HG03342 (cell line): Measurements from ENCODE around the gene NNMT.

Experiments
- ATAC-seq: cut with Tn5 transposase; IDR thresholded peaks from one replicate; pipeline ENCODE4 v1.9.1; 2021; ENCODE audit warnings: mild to moderate bottlenecking, moderate library complexity; ENCODE audit not compliant: unreplicated experiment

The NNMT gene

DNA sequence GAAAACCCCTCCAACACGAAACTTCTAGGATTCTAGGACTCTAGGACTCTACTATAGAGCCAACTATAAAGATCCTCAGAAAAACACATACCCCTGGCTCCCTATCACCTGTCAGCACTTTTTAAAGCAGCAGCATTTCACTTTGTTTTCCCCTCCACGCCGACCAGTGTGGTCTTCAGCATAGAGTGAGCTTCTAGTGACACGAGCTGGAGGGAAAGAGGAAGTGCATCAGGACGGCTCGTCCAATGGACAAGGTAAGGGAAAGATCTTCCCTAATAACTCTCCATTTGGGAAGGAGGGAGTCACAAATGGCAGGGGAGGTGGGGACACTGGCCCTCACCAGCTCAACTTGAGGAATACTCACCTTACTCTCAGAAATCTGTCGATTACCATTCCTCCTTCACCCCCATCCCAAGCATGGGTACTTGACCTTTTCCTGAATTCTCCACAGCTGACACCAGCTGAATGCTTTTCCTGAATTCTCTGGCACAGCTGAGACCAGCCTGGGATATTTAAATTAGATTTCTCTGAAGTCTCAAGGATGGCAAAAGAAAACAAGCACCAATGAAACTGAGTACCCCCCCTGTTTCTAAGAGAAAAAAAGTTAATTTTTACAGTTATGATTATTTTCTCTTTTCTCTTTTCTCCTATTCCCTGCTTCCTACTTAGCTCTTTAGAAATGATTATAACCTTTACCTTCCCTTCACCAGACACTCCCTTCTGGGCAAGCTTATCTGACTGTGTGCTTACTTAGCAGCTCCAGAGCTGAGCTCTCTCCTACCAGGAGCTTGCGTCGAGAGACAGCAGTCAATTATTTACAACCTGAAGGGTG, 33.3 kb upstream of the NNMT start:
- ATAC-seq, result no peak

DNA sequence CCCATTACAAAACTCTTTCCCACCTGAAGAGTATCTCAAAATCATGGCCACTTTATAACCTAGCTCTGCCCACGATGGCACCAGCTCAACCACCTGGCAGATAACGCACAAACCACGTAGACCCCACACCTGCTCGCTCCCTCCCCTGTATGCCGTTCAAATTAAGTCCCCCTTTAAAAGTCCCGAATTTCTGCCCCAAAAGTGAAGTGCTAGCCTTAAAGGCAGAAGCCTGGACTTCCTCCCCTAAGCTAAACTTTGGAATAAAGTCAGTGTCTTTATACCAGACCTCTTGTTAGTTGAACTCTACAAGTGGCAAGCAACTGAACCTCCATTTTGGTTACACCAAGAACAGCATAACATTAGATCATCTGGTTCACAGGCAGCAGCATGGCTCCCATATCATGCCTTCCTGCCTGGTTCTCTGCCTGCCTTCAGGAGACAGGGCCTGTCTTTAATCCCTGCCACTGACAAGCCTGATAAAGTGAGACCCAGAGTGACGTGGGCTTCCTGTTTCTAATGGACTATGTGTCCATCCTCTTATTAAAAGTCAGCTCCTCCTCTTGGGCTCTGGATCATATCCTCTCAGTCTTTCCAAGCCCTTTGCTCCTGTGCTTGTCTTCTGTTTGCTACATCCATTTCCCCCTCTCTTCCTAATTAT, 32.6 kb upstream of the NNMT start:
- ATAC-seq, result no peak

DNA sequence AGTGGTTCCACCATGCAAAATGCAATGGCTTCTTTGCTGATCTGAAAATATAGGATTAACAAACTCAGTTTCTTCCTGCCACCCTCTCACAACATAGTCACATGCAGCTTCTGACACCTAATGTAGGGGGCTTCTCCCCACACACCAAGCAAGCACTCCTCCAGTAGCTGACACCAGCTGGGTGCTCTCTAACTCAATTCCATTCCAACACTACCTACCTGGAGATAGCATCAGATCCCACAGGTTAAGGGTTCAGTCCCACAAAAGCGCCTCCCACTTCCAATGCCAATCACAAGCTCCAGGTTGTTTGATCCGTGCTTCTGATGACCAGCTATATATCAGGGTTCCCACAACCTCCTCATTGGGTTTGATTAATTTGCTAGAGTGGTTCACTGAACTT, 31.8 kb upstream of the NNMT start:
- ATAC-seq, result no peak

DNA sequence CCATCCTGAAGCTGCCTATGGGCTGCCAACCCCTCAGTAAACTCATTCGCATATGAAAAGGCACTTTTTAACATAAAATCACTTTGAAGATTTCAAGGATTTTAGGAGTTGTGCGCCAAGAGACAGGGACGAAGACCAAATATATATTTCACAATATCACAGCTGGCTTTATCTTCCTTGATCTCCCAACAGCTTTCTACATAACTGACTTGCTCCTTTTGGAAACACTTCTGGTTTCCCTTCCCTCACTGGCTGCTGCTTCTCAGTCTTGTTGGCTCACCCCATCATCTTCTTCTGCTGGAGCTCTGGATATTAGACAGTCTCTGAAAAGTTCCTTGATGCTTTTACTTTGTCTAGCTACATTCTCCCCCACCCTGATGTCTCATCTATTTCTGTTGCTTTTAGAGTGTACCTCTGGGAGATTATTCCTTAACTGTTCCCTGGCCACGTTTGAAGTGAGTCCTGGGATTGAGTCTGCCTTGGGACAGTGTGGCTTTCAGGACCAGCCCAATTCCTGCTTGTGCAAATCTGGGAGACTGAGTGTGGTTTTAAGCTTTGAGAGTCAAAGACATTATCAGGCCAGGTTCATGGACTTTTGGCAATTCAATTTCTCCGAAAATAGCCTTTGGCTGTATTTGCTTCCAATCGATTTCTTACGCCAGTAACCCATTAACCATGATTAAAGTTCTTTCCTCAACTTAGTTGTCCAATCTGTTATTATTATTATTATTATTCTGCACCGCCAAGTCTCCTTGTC, 30.9 kb upstream of the NNMT start:
- no peak for ATAC-seq

DNA sequence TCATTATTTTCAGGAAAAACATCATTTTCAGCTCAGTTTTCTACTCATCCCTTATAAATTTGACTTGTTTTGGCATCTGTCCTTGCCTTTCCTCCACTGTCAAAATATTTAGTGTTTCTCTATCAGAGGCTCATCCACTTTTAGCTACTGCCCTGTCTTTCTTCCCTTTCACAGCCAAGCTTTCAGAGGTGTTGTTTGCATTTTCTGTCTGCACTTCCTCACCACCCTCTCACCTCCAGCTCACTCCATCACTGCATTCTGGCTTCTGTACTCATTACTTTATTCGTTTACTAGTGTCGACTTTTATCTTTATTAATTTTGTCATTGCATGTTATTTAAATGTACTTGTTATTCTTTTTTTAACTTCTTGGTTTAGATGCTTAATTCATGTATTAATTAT, 26.7 kb upstream of the NNMT start:
- ATAC-seq, result no peak

DNA sequence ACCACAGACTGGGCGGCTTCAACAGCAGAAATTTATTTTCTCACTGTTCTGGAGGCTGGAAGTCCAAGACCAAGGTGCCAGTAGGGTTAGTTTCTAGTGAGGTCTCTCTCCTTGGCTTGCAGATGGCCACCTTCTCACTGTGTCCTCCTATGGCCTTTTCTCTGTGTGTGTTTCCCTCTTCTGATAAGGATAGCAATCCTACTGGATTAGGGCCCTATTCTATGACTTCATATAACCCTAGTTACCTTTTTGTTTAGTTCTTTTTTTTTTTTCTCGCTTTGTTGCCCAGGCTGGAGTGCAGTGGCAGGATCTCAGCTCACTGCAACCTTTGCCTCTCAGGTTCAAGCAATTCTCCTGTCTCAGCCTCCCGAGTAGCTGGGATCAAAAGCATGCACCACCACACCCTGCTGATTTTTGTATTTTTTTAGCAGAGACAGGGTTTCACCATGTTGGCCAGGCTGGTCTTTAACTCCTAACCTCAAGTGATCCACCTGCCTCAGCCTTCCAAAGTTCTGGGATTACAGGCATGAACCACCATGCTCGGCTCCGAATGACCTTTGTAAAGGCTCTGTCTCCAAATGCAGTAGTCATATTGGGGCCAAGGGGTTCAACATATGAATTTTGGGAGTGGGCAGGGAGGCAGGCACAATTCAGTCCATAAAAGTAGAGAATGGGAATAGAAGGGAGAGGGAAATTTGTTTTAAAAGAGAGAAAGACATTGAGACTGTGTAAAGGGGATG, 25.5 kb upstream of the NNMT start:
- no peak for ATAC-seq

DNA sequence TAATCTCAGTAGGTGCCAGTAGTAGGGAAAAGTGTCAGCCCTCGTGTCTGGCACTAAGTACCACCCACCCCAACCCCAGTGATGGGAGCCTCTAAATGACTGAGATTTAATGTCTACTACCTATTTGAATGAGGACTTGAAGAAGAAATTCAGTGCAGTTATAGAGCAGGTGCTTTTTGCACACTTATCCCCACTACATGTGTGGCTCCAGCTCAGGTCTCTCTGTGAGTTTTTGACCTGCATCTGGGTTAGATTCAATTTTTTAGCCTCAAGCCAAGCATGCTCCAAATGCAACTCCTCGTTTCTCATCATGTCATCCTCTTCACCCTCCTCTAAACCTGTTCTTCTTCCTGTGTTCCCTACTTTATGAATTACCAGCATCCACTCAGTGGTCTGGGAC, 24.9 kb upstream of the NNMT start:
- no peak for ATAC-seq

DNA sequence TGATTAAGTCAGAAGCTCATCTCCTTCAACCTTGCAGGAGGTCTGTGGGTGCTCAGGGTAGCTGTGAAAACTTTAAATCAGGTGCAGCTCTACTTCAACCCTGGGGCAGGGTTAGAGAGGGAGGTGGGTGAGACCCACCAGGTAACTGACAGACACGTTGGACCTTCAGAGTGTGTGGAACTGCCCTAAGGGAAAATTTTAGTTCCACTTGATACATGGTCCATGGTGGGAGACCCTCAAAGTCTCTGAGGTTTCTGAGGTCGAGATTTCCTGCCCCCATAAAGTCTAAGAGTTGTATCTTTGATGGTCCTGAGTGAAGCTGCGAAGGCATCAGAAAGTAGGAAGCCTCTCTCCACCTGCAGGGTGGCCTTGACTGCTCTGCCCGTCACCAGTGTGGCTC, 23.9 kb upstream of the NNMT start:
- ATAC-seq, result no peak

DNA sequence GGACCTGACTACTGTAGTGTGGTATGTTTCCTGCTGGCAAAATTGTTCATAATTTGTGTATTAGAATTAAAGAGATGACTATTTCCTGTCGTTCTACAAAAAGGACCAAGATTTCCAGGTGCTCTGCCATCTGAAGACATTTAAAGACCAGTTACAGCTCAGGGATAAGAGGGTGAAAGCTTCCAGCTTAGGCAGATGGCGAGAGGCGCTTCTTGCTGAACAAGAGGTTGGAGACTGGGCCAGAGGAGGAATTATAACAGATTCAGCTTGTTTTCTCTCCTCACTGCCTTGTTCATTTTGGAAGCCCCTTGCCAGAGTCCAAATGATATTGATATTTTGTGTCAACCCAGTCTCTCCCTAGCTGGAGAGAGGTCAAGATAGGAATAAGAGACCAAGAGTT, 23.1 kb upstream of the NNMT start:
- ATAC-seq, result no peak

DNA sequence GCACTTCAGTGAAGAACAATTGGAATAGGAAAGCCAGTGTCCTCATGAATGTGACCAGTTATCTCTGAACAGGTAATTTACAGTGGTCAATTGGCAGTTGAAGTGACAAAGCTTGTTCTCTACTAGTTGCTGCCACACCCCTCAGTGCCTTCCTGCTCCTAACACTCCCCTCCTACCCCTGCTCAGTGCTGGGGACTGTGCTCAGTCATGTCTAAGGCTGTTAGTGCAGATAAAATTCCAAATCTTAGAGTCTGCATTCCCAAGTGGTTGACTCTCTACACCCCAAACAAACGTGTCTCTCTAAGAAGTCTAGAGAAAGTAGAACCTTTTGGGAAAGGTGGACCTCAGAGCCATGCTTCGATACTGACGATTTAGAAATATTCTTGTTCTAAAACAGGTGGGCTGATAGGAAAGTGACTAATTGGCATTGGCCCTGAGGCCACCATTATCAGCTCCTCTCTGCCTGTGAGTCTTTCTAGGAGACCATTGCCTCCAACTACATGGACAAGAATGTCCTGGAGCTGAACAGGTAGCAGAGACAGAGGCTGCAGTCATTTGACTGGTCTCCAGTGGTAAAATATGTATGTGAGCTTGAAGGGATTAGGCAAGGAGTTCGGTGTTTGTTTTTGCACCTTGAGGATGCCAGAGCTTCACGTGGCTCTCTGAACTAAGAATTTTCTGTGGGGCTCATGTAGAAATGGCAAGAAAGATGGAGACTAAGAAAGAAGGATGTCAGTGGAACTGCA, 22.1 kb upstream of the NNMT start:
- no peak for ATAC-seq

DNA sequence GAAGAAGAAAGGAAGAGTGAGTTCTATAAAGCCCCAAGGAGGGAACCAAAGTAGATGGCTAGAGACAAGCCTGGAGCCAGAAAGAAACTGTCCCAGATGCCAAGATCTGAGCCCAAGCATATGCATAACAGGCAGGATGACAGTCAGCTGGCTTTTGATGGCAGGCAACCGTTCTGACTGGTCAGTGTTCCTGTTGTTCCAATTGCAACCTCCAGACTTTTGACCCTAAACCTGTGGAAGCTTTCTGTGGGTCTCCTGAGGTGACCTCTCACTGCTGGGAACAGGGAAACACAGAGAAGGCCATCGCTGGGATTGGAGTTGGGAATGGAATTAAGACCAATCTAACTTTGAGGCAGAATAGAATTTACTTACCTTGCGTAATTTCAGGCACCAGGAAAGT, 21.6 kb upstream of the NNMT start:
- no peak for ATAC-seq

DNA sequence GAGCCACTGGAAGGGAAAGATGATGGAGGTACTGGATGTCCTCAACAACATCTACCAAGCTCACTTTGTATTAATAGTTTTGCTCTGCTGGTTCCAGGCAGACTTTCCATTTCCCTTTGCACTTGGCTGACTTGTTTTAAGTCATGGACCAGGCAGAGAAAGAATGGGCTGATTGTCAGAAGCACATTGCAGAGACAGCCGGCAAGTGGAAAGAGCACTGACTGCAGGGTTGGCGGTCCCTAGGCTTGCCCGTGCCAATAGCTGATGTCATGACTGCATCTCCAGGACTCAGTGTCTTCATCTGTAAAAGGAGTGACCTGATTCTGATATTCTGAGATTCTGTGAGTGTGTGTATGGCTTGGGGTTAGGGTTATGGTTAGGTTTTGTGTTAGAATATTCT, 20.9 kb upstream of the NNMT start:
- ATAC-seq, result no peak

DNA sequence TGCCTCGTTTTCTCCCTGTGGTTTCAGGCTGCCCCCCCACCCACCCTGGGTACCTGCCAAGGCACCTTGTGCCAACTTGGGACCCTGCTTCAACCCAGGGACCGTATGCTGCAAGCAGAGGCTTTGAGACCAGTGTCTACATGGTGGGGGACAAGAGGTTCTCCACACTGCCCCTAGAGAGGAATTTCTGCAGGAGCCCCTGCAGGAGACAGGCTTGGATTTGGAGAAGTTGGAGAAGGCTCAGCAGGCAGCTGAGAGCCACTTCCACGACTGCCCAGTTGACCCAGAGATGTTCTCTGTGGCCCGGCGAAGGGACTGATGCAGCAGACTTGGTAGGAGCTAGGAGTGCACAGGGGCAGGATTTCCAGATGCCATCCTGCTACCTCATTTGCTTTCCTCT, 20.1 kb upstream of the NNMT start:
- no peak for ATAC-seq

DNA sequence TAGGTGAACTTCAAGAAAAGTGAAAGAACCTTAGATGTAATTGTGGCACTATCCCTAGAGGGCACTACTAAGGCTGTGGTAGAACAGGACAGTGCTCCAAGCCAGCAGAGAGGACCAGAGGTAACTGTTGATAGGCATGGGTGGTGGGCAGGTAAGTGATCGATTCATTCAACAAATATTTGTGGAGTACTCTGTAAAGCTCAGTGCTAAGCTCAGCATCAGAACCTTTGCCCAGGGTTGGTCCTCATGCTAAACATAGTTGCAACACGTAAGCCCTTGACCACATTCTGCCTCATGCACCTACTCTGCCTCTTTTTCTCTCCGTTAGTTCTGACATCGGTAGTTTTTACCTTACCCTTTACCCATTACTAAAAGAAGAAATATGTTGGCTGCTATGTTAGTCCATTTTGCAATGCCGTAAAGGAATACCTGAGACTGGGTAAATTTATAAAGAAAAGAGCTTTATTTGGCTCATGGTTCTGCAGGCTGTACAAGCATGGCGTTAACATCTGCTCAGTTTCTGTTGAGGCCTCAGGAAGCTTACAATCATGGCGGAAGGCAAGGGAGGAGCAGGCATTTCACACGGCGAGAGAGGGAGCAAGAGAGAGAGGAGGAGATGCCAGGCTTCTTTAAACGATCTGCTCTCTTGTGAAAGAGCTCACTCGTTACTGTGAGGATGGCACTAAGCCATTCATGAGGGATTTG, 18.4 kb upstream of the NNMT start:
- ATAC-seq, result no peak

DNA sequence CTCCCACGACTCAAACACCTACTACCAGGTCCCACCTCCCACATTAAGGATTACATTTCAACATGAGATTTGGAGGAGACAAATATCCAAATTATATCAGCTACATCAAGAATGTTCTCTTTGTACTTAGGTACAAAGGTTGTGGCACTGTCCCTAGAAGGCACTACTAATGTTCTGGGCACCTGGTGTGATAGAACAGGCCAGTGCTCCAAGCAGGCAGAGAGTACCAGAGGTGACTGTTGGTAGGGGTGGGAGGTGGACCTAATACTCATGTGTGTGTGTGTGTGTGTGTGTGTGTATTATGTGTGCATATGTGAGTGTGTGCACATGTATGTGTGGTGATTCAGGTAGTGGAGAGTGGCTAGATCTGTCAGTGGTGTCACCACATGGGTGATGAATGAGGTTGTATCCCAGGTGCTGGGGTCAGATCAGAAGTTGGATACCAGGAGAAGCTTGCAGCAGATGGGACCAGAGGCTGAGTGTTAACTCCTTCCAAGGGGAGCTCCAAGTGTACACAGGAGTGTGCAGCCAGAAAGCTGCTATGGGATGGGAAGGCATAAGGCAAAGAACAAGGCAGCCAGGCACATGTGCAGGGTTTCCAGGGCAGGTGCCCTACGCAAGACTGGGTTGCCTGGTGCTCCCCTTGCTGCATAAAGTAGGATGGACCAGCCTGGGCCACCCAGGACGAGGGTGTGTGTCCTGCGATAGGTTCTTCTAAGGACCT, 17.7 kb upstream of the NNMT start:
- no peak for ATAC-seq

DNA sequence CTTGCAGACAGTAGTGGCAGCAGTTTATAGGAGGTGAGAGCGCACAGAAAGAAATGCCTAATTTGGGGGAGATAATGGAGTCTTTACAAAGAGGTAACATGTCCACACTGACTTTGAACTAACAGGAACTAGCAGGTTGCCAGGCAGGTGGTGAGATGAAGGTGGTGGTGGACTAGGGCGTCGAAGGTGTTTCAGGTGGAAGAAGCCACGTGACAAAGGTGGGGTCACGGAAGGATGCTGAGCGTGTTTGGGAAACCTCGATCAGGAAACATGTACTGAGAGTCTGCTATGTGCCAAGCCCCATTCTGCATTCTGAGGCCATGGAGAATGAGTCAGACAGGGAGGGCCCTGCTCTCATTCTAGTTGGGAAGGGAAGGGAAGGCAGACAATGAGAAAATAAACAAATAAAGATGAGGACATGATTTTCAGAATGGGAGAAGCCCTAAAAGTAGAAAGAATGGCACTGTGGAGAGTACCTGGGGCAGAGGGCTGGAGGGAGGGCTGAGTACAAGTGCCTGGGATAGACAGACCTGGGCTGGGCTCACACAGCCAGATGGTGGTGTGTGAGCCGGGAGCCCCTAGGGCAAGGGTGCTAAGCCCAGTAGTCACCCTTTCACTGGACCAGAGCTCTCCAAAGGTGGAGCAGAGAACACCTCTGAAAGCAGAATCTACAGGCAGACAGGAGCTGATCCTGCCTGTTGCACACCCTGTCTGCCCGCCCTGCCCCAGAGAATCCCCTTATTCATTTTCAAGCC, 16.2 kb upstream of the NNMT start:
- no peak for ATAC-seq

DNA sequence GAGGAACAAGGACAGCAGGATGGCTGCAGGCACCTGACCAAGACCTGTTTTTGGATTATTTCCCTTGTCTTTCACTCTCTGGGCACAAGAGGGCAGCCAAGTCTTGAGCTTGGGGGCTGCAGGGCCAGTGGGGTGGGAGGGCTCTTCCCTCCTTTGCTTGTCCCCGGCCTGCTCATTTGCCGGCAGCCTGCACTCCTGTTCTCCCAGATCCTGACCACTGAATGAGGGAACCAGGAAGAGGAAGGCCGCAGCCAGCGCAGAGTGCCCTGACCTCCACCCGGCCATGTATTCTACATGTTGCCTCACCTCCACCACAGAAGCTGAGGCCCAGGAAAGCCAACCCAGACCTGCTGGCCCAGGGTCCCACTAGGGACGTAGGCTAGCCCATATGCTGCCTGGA, 15.5 kb upstream of the NNMT start:
- ATAC-seq, result no peak

DNA sequence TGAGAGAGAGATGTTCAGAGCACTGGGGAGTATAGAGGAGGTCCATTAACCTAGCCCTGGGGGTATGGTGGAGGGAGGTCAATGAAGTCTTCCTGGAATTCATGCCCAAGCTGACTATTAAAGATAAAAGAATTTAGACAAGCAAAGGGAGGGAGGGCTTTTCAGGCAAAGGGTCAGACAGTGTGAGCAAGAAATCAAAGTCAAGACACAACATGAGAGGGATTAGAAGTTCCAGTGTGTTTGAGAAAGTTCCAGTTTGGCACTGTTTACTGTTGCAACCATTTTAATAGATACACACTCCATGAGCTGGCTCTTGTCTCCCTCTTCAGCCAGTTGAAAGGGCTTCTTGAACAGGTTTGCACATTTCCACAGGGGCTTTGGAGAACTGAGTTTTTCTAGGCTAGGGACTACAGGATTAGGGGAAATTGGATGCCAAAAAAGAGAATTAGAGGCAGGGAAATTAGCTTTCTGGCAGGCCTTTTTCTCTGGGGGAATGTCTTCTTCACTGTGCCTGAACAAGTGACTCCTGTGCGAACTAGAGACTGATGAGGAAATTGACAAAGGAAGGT, 14.7 kb upstream of the NNMT start:
- no peak for ATAC-seq
